HG03159 (cell line): ENCODE data around the gene UGT1A5.
"Not testable (repeated sequence)": the region's sequence is repeated elsewhere in the genome, so short reads cannot be mapped to it uniquely, and the experiment has no call there.

Experiments used
- ATAC-seq: cut with Tn5 transposase; IDR thresholded peaks from one replicate; pipeline ENCODE4 v1.9.1; 2021; ENCODE audit warnings: mild to moderate bottlenecking, moderate library complexity; ENCODE audit not compliant: unreplicated experiment

The UGT1A5 gene

DNA sequence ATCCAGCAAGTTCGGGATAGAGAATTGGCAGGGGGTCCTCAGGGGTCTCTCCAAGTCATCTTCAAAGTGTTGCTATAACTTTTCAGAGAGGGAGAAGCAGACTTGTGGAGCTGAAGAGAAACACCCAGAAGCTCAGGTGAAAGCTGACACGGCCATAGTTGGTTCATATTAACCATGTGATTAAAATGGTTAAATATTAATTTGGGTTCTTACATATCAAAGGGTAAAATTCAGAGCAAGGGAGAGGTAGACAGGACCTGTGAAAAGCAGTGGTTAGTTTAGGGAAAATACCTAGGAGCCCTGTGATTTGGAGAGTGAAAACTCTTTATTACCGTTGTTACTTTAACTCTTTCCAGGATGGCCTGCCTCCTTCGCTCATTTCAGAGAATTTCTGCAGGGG is 20.1 kb upstream of the UGT1A5 start, which contains the start of gene UGT1A6:
Gene UGT1A6 (plus strand): TSS at position 243 of the 400 bp plus-strand sequence. CDS start 115 bp downstream, at position 358.
- no peak for ATAC-seq

DNA sequence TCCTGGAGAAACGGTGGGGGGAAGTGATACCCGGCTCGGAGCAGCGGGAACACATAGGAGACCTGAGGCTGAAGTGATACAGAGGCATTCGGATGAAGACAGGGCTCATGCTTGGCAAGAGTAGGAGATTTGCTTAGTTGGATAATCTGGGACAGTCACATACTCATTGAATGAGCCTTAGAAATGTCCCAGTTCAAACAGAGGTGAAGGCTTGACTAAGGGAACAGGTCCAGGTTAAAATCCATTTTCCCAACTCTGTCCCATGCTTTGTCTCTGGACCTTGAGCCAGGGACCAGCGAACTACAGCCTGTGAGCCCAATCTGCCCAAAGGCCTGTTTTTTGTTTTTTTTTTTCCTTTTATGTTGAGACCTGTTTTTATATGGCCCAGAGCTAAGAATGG is 18.7 kb upstream of the UGT1A5 start:
- ATAC-seq, result no peak

DNA sequence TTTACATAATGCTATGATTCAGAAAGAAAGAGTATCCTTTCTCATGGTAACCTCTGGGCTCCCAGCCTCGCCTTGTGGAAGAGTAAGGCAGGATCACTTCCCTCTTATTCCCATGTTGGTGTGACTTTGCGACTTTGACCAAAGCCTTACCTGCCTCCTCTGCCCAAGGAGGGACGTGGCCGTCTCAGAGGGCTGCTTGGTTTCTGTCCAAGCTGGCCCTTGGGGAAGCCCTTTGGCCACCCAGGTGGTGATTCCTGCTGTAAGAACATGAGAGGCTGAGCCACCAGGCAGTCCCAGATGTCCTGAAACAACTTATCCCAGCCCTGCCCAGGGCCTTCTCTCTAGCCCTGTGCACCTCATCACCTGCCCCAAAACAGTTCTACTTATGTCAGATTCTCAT is 14.0 kb upstream of the UGT1A5 start:
- ATAC-seq, result no peak

DNA sequence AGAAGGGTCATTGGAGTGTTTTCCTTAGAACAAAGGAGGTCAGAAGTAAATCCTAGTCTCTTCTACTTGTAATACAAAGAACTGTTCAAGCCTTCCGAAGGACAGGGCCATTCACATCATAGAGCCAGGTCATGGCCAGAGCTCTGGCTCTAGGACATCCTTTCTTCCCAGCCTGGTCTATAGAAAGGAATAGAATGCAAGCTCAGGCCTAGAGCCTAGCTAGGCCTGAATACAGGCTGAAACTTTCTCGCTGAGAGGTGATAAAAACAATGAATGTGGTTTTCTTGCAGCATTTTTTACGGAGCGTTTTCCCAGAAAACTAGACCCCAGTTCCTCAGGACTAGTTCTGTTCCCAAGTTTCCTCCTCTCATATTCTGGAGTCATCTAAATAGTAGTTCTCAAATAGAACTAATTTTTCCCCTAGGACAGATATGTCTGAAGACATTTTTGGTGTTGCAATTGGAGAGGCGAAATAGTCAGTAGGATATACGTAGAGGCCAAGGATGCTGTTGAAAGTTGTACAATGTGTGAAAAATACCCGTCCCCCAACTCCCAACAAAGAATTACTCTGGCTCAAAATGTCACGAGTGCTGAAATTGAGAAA is 13.2 kb upstream of the UGT1A5 start:
- ATAC-seq, result no peak

DNA sequence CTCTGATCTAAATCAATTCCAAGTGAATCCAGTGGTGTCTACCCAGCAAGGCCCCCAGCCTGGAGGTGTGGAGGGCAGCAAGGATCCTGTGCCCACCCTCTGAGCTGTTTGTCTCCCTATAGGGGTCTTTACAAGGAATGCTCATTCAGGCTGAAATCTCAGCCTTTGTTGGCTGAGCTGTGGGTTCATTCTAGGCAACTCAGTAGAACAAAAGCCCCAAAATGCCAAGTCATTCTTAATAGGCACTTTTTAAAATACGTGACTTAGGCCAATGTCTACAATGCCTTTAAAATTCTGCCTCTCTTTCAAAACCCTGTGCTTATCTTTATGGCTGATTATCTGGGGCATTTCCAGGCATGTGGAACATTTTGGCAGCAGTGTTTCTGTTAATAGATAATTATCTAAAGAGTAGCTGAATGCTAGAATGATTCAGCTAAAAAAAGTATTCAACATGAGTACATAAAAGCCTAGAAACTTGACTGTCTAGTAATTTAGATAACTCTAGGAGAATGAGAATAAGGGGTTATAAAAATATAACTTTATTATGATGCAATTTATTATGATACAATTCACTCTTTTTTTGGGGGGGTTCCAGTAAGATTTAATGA is 12.6 kb upstream of the UGT1A5 start:
- no peak for ATAC-seq

DNA sequence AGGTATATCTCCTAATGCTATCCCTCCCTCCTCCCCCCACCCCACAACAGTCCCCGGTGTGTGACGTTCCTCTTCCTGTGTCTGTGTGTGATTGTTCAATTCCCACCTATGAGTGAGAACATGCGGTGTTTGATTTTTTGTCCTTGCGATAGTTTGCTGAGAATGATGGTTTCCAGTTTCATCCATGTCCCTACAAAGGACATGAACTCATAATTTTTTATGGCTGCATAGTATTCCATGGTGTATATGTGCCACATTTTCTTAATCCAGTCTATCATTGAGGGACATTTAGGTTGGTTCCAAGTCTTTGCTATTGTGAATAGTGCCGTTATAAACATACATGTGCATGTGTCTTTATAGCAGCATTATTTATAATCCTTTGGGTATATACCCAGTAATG is 11.9 kb upstream of the UGT1A5 start:
- ATAC-seq, result not testable (repeated sequence)

DNA sequence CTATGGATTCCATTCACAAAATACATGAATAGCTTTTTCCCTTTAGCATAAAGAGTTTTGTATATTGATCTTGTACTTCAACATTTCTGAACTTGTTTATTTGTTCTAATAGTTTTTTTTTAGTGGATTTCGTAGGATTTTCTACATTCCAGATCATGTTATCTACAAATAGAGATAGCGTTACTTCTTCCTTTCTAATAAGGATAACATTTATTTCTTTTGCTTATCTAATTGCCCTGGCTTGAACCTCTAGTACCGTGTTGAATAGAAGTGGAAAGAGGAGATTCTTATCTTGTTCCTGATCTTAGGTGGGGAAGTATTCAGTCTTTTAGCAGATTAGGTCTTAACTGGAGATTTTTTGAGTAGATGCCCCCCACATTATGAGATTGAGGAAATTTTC is 10.5 kb upstream of the UGT1A5 start:
- ATAC-seq, result no peak

DNA sequence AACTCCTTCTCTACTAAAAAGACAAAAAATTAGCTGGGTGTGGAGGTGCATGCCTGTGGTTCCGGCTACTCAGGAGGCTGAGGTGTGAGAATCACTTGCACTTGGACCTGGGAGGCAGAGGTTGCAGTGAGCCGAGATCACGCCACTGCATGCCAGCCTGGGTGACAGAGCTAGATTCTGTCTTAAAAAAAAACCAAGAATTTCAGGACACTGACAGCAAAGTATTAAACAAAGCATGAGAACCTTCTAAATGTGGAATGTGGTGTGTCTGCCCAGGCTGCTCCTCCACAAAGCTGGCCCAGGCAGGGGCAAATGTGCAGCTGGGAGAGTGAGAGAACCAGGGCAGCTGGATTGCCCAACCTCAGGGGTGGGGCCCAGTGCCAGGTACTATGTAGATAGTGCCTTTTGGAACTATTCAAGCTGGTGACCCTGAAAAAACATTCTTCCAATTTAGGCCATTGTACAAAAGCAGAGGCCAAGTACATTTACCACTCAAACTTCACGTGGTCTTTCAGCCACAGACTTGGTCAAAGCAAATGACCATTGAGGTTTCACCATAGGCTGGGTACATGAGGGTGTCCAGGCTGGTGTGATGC is 6.7 kb upstream of the UGT1A5 start:
- no peak for ATAC-seq

DNA sequence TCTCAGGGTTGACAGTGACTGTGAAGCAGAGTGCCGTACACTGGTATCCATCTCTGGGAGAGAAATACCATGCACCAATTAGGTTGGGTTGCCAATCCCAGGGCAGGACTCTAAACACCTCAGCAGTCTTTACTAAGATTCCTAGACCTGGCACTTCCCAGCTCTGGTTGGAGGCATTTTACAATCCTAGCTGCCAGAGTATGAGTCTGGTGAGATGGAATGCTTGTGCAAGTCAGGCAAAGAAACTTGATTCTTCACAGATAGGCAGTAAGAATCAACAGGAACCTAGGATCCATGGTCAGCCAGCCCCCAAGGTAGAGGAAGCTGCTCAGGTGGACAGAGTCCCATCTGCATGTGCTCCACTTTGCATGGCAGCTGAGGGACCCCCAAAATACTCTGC is 6.0 kb upstream of the UGT1A5 start:
- no peak for ATAC-seq

DNA sequence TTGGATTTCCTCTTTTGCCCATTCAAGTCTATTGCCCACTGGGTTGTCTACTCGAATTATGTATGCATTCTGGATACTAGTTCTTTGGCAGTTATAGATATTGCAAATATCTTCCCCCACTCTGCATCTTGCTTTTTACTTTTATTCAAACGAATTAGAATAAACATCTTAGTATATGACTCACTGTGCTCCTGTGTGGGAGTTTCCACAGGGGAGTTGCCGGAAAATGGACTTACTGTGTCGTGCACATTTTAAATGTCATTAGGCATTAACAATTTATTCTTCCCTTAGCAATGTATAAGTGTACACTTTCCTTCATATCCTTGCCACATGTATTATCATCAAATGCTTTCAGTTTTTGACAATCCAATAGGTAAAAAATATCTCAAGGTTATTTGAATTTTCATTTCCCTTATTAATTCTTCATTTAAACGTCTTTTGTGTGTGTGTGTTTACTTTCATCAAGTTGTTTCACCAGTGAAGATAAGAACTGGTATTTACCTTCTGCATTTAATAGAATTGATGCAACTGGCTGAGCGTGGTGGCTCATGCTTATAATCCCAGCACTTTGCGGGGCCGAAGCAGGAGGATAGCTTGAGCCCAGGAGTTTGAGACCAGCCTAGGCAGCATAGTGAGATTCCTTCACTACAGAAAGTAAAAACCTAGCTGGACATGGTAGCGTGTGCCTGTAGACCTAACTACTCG is 4.6 kb upstream of the UGT1A5 start:
- ATAC-seq, result no peak

DNA sequence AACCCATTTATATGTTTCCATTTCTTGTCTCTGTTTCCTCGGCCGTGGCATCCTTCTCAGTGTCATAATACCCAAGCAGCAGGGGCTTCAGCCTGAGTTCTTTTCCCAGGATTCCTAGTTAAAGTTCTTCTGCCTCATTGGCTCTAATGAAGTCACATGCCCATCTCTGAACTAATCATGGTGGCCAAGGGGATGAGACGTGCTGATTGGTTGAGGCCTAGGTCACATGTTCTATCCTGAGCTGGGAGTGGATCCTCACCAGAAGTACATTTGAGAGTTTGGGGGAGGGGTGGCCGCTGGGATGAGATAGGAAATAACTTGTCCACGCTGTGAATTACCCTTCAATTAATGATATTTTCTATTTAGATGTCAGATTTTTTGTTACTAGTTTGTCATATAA is 3.8 kb upstream of the UGT1A5 start:
- ATAC-seq, result no peak

DNA sequence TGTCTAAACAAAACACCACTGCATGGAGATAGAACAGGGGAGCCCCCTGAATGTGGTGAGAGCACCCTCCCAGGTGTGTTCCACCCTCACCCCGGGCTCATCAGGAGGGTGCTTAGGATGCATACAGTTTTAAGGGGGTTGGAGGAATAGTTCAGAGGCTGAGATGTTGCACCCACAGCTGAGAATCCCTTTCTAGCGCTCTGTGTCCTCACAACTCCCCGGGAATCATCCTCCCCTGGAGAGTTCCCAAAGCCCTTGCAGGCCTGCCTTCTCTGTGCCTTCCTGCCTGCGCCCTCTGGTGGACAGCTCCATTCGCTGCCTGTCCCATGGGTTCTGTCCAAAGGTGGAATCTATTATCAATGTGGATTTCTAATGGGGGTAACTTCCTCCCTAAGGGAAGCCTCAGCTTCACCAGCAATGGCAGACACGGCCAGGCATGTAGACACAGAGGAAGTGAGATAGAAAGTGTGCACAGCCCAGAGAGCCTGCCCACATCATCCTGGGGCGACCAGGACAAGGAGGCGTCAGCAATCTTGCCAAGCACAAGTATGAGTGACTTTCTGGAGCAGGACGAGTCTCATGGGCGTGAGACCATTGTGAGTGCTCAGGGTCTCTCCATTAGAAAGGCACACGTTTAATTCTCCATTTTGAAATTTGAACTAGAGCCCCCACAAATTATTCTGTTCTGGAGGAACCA is 1.2 kb upstream of the UGT1A5 start:
- ATAC-seq, result no peak

DNA sequence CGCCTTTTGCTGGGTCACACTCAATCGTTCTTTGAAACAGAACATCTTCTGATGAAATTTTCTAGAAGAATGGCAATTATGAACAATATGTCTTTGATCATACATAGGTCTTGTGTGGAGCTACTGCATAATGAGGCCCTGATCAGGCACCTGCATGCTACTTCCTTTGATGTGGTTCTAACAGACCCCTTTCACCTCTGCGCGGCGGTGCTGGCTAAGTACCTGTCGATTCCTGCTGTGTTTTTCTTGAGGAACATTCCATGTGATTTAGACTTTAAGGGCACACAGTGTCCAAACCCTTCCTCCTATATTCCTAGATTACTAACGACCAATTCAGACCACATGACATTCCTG is 532 bp downstream of the UGT1A5 start:
- ATAC-seq, result no peak

DNA sequence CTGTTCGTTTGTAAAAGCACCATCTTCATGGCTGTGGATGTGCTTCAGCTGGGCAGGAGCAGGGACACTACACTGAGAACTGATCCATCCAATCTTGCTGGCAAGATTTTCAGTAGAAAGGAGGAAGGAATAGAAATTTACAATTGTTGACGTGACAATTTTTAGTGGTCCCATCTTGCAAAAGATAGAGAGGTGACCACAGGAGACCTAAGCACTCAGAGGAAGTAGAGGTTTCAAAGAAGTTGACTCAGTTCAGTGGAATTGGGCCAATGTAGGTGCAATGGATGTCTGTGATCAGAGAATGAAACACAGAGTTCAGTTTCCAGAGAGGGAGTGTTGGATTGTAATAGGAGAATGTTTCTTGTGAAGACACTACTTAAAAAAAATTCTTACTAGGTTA is 1.4 kb downstream of the UGT1A5 start:
- no peak for ATAC-seq

DNA sequence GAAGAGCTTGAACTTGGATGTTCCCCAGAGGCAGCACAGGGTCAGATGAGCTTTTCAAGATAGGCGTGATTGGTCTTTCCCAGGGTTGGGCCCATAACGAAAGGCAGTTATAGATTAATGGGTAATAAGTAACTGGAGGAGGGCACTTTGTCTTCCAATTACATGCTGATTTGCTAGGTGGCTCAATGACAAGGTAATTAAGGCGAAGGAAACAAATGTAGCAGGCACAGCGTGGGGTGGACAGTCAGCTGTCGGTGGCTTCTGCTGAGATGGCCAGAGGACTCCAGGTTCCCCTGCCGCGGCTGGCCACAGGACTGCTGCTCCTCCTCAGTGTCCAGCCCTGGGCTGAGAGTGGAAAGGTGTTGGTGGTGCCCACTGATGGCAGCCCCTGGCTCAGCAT is 5.8 kb downstream of the UGT1A5 start, which contains the start of gene UGT1A4:
Gene UGT1A4 (plus strand): TSS at position 185 of the 400 bp plus-strand sequence. CDS start 85 bp downstream, at position 270.
- ATAC-seq, result no peak

DNA sequence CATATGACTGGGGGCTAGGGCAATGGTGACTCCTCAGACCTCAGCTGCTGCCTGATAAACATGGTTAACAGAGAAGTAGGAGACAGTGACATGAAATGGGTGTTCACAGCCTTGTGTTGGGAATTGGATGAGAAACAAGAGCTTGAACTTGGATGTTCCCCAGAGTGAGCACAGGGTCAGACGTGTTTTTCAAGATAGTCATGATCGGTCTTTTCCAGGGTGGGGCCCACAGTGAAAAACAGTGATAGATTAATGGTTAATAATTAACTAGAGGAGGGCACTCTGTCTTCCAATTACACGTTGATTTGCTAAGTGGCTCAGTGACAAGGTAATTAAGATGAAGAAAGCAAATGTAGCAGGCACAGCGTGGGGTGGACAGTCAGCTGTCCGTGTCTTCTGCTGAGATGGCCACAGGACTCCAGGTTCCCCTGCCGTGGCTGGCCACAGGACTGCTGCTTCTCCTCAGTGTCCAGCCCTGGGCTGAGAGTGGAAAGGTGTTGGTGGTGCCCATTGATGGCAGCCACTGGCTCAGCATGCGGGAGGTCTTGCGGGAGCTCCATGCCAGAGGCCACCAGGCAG is 16.1 kb downstream of the UGT1A5 start, which contains the start of gene UGT1A3:
Gene UGT1A3 (plus strand): TSS at position 320 of the 579 bp plus-strand sequence. CDS start 85 bp downstream, at position 405.
- no peak for ATAC-seq

DNA sequence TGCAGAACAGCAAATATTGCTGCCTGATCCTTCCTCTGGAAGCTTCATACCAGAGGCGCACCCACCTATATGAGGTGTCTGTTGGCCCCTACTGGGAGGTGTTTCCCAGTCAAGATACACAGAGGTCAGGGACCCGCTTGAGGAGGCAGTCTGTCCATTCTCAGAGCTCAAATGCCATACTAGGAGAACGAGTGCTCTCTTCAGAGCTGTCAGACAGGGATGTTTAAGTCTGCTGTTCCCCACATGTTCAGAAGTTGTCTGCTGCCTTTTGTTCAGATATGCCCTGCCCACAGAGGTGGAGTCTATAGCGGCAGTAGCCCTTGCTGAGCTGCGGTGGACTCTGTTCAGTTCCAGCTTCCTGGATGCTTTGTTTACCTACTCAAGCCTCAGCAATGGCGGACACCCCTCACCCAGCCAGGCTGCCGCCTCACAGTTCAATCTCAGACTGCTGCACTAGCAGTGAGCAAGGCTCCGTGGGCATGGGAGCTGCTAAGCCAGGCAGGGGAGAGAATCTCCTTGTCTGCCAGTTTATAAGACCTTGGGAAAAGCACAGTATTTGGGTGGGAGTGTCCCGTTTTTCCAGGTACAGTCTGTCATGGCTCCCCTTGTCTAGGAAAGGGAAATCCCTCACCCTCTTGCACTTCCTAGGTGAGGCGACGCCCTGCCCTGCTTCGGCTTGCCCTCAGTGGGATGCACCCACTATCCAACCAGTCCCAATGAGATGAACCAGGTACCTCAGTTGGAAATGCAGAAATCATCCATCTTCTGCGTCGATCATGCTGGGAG is 24.4 kb downstream of the UGT1A5 start:
- ATAC-seq, result not testable (repeated sequence)

DNA sequence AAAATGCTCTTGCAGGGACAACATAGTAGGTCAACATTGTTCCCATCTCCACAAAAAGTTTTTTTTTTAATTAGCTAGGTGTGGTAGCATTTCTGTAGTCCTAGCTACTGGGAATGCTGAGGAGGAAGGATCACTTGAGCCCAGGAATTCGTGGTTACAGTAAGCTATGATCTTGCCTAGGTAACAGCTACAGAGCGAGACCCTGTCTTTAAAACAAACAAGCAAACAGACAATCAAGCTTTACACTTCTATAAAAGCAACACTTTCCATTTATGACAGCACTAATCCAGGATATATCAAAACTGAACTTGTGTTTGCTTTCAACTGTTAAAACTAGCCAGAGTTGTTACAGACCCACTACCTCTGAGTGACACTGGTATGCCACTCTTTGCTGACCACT is 28.2 kb downstream of the UGT1A5 start:
- no peak for ATAC-seq

DNA sequence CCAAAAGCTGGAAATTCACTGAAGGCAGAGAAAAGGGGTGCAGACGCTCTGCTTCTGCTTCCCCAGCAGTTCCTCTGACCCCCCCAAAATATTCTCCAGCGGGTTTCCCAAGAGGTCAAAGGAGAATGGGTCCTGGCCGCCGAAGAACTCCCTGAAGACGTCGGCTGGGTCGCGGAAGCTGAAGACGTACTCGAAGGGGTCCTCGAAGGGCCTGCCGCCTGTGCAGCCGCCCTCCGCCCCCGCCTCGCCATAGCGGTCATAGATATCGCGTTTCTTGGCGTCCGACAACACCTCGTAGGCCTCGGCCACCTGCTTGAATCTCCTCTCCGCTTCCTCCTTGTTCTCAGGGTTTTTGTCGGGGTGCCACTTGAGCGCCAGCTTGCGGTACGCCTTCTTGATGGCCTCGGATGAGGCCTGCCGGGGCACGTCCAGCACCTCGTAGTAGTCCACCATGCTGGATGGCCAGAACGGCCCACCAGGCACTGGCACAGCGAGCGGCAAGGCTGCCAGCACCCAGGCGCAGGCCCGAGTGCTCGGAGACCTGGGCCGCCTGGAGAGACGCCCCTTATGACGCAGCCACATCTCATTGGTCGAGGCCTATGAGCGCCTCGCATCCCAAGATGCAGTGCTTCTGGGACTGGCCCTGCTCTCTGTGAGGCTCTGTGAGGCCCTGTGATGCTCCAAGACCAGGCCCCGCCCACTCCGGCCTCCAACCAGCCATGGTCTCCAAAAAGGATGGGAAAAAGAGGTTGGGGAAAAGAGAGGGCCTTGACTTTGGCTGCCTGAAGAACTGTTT is 31.0 kb downstream of the UGT1A5 start:
- no peak for ATAC-seq
